Measurements from ENCODE around the gene S100PBP.

DNA sequence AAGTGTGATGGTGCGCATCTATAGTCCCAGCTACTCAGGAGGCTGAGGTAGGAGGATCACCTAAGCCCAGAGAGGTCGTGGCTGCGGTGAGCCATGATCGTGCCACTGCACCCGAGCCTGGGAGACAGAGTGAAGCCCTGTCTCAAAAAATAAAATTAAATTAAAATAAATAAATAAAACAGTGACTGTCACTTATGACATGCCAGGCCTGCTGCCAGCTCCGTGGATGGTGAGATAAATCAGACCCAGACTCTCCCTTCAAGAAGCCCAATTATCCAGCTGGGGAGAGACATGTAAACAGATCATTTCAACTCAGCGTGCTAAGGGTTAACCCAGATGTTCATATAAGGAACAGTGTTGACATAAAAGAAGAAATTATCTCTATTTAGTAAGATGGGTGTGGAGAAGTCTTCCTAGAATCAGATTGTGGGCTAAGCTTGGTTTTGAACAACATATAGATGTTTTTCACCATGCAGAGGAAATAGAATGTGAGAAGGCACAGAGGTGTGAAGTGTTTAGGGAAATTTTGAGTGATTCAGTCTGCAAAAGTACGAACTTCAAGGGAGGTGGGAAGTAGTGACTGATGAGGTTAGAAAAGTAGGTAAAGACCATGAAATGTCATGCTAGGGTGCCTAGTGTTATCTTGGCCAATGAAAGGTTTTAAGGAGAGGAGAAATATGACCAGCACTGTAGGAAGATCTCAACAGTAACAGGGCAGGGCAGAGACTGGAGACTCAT lies 18.6 kb upstream of the S100PBP start:
- no peak for TF ChIP-seq ZNF766 (CRISPR knock-in tag; IDR thresholded peaks at IDR 0.05; ENCODE audit: borderline replicate concordance)
- TF ChIP-seq, protein P1, sequence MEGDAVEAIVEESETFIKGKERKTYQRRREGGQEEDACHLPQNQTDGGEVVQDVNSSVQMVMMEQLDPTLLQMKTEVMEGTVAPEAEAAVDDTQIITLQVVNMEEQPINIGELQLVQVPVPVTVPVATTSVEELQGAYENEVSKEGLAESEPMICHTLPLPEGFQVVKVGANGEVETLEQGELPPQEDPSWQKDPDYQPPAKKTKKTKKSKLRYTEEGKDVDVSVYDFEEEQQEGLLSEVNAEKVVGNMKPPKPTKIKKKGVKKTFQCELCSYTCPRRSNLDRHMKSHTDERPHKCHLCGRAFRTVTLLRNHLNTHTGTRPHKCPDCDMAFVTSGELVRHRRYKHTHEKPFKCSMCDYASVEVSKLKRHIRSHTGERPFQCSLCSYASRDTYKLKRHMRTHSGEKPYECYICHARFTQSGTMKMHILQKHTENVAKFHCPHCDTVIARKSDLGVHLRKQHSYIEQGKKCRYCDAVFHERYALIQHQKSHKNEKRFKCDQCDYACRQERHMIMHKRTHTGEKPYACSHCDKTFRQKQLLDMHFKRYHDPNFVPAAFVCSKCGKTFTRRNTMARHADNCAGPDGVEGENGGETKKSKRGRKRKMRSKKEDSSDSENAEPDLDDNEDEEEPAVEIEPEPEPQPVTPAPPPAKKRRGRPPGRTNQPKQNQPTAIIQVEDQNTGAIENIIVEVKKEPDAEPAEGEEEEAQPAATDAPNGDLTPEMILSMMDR (CRISPR knock-in tag; IDR thresholded peaks at IDR 0.05): no peak
